Measurements from ENCODE around the gene IMPDH1. TPM values are rescaled to one million over a fixed set of nuclear protein-coding genes. Genes with fewer than 3 reads are reported as not detected.

The IMPDH1 gene
- total RNA-seq, 1 experiment from 2014 or later = 114 TPM

- no peaks in the 10 kb centered on the region for H3K4me1 ChIP-seq (ENCODE audit: control insufficient read depth, insufficient read depth, low read length)
- no peak overlapping the region for H3K4me3 ChIP-seq (ENCODE audit: low read depth in 2 of 2, low read length in 2 of 2)
- no peak for TF ChIP-seq TCF7L2 (IDR thresholded peaks at IDR 0.05; ENCODE audit: low read depth, low read length)
- H3K27me3 ChIP-seq (ENCODE audit: control insufficient read depth, insufficient read depth, low read length) = peaks cover 6% of the 10 kb centered on the region; the same call in 1 of the 2 replicates
- ChIA-PET POLR2A (no interaction called here), CTCF (no interaction called here)
- in situ Hi-C loops (cut with HindIII; ENCODE audit: low pct_unique_long_range_greater_than_20kb, low sequenced_read_pairs) (no loop called here), intact Hi-C loops (cut with micrococcal nuclease; ENCODE audit: unreplicated experiment) (no loop called here)
- H3K9me3 ChIP-seq (ENCODE audit: control insufficient read depth, insufficient read depth, low read depth, low read length) = no peaks in the 10 kb centered on the region
- H3K36me3 ChIP-seq (ENCODE audit: control insufficient read depth, insufficient read depth, low read length) = no peaks in the 10 kb centered on the region
- BruUV-seq (replicated peaks) = no TSS peak
- no peak for ATAC-seq
- H3K27ac ChIP-seq (ENCODE audit: low read length) = no peak overlapping the region
- DNase-seq (ENCODE audit: low read depth, low spot score) = no peak
Observed at GRCh38 chr7:128370491-128370890, 39.3 kb downstream of the IMPDH1 start.

- intact Hi-C loops (cut with micrococcal nuclease; ENCODE audit: unreplicated experiment) (no loop called here), in situ Hi-C loops (cut with HindIII; ENCODE audit: low pct_unique_long_range_greater_than_20kb, low sequenced_read_pairs) (no loop called here)
- no peak for DNase-seq (ENCODE audit: low read depth, low spot score)
- H3K4me3 ChIP-seq (ENCODE audit: low read depth in 2 of 2, low read length in 2 of 2) = no peak overlapping the region
- no peak overlapping the region for H3K27ac ChIP-seq (ENCODE audit: low read length)
- no peak for TF ChIP-seq REST (IDR thresholded peaks at IDR 0.05; ENCODE audit: insufficient read depth in 1 of 2, low read depth in 2 of 2, low read length in 1 of 2)
- TF ChIP-seq POLR2AphosphoS5 (IDR thresholded peaks at IDR 0.05; ENCODE audit: low read depth, low read length) = no peak
- TF ChIP-seq CTCF (IDR thresholded peaks at IDR 0.05) = no peak
- no peak for TF ChIP-seq SIN3A (IDR thresholded peaks at IDR 0.05; ENCODE audit: borderline replicate concordance, insufficient read depth, low read depth, low read length)
- no peak for TF ChIP-seq TCF7L2 (IDR thresholded peaks at IDR 0.05; ENCODE audit: low read depth, low read length)
- CTCF ChIA-PET = no interaction called here
- peaks cover 24% of the 10 kb centered on the region for H3K27me3 ChIP-seq (ENCODE audit: control insufficient read depth, insufficient read depth, low read length)
- no peak for ATAC-seq
- no TSS peak for BruUV-seq (replicated peaks)
- no peaks in the 10 kb centered on the region for H3K9me3 ChIP-seq (ENCODE audit: control insufficient read depth, insufficient read depth, low read depth, low read length)
- no peaks in the 10 kb centered on the region for H3K4me1 ChIP-seq (ENCODE audit: control insufficient read depth, insufficient read depth, low read length)
- no peaks in the 10 kb centered on the region for H3K36me3 ChIP-seq (ENCODE audit: control insufficient read depth, insufficient read depth, low read length)
- POLR2A ChIA-PET = no interaction called here
Observed at GRCh38 chr7:128366986-128367385, 42.8 kb downstream of the IMPDH1 start.

GRCh38 chr7:128366300-128366699 lies 43.5 kb downstream of the IMPDH1 start:
- Histone ChIP-seq H3K4me1 (ENCODE audit: control insufficient read depth, insufficient read depth, low read length) (no peaks in the 10 kb centered on the region), H3K27me3 (ENCODE audit: control insufficient read depth, insufficient read depth, low read length) (peaks cover 24% of the 10 kb centered on the region), H3K4me3 (ENCODE audit: low read depth in 2 of 2, low read length in 2 of 2) (no peak overlapping the region), H3K27ac (ENCODE audit: low read length) (no peak overlapping the region), H3K36me3 (ENCODE audit: control insufficient read depth, insufficient read depth, low read length) (no peaks in the 10 kb centered on the region), H3K9me3 (ENCODE audit: control insufficient read depth, insufficient read depth, low read depth, low read length) (no peaks in the 10 kb centered on the region)
- DNase-seq (ENCODE audit: low read depth, low spot score) (no peak), ATAC-seq (no peak)
- no TSS peak for BruUV-seq (replicated peaks)
- intact Hi-C loops (cut with micrococcal nuclease; ENCODE audit: unreplicated experiment) (no loop called here), in situ Hi-C loops (cut with HindIII; ENCODE audit: low pct_unique_long_range_greater_than_20kb, low sequenced_read_pairs) (no loop called here)
- TF ChIP-seq REST (IDR thresholded peaks at IDR 0.05; ENCODE audit: insufficient read depth in 1 of 2, low read depth in 2 of 2, low read length in 1 of 2) = no peak
- no peak for TF ChIP-seq SIN3A (IDR thresholded peaks at IDR 0.05; ENCODE audit: borderline replicate concordance, insufficient read depth, low read depth, low read length)
- no peak for TF ChIP-seq POLR2AphosphoS5 (IDR thresholded peaks at IDR 0.05; ENCODE audit: low read depth, low read length)
- no peak for TF ChIP-seq CTCF (IDR thresholded peaks at IDR 0.05)
- TF ChIP-seq TCF7L2 (IDR thresholded peaks at IDR 0.05; ENCODE audit: low read depth, low read length) = no peak
- ChIA-PET POLR2A (interaction anchor here (0.6 kb wide), 1 partner anchor 21 kb away, joined by 4 read pairs; no protein-coding TSS in a partner anchor), CTCF (no interaction called here)

Measured in Panc1 (cell line).